ENCODE data around the gene ARHGEF5. TPM values are rescaled to one million over a fixed set of nuclear protein-coding genes. Genes with fewer than 3 reads are reported as not detected.

Gene ARHGEF5
- total and polyA plus RNA-seq, 2 of the 4 experiments (the other 2 are of a cell fraction), result under 0.01 to 0.19 TPM

GRCh38 chr7:144388950-144389349 lies 33.7 kb downstream of the ARHGEF5 start:
- H3K4ac ChIP-seq (ENCODE audit: low read depth, low read length), result no peak overlapping the region
- no peak overlapping the region for H2BK120ac ChIP-seq (ENCODE audit: low read depth, low read length)
- H4K20me1 ChIP-seq (ENCODE audit: insufficient read depth, low read length), result no peaks in the 10 kb centered on the region
- H2BK5ac ChIP-seq (ENCODE audit: low read depth, low read length, poor library complexity, severe bottlenecking), result no peak overlapping the region
- H4K91ac ChIP-seq (ENCODE audit: insufficient read depth, low read depth, low read length), result no peak overlapping the region
- H2AK5ac ChIP-seq (ENCODE audit: low read depth, low read length), result no peak overlapping the region
- H3K4me2 ChIP-seq (ENCODE audit: low read depth, low read length), result no peak overlapping the region
- no peak for TF ChIP-seq USF2 (IDR thresholded peaks at IDR 0.05; ENCODE audit: low read depth, low read length)
- TF ChIP-seq MAZ (IDR thresholded peaks at IDR 0.05; ENCODE audit: borderline replicate concordance, low read depth, low read length), result no peak
- TF ChIP-seq MXI1 (IDR thresholded peaks at IDR 0.05; ENCODE audit: borderline replicate concordance, low read depth, low read length), result no peak
- TF ChIP-seq FOS (IDR thresholded peaks at IDR 0.05; ENCODE audit: low read depth, low read length), result no peak
- TF ChIP-seq MAFK (IDR thresholded peaks at IDR 0.05; ENCODE audit: low read depth, low read length), result no peak
- TF ChIP-seq CEBPB (IDR thresholded peaks at IDR 0.05; ENCODE audit: low read depth, low read length), result no peak
- TF ChIP-seq NFE2L2 (IDR thresholded peaks at IDR 0.05; ENCODE audit: low read depth, low read length), result no peak
- no peak for TF ChIP-seq ELK1 (IDR thresholded peaks at IDR 0.05; ENCODE audit: borderline replicate concordance, low read depth, low read length)
- no peak for TF ChIP-seq SMC3 (IDR thresholded peaks at IDR 0.05; ENCODE audit: low read depth, low read length)
- no peak for TF ChIP-seq RCOR1 (IDR thresholded peaks at IDR 0.05; ENCODE audit: insufficient replicate concordance, low read length)
- TF ChIP-seq, protein P1, sequence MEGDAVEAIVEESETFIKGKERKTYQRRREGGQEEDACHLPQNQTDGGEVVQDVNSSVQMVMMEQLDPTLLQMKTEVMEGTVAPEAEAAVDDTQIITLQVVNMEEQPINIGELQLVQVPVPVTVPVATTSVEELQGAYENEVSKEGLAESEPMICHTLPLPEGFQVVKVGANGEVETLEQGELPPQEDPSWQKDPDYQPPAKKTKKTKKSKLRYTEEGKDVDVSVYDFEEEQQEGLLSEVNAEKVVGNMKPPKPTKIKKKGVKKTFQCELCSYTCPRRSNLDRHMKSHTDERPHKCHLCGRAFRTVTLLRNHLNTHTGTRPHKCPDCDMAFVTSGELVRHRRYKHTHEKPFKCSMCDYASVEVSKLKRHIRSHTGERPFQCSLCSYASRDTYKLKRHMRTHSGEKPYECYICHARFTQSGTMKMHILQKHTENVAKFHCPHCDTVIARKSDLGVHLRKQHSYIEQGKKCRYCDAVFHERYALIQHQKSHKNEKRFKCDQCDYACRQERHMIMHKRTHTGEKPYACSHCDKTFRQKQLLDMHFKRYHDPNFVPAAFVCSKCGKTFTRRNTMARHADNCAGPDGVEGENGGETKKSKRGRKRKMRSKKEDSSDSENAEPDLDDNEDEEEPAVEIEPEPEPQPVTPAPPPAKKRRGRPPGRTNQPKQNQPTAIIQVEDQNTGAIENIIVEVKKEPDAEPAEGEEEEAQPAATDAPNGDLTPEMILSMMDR (conservative IDR thresholded peaks at IDR 0.05; ENCODE audit: low read depth, low read length), result no peak
- TF ChIP-seq RFX5 (IDR thresholded peaks at IDR 0.05; ENCODE audit: low read depth, low read length), result no peak
- TF ChIP-seq RAD21 (IDR thresholded peaks at IDR 0.05; ENCODE audit: low read length), result no peak
- no peak for TF ChIP-seq POLR2A (IDR thresholded peaks at IDR 0.05; ENCODE audit: low read depth, low read length)
- TF ChIP-seq BHLHE40 (IDR thresholded peaks at IDR 0.05; ENCODE audit: low read depth, low read length), result no peak
- no peak overlapping the region for H2BK15ac ChIP-seq (ENCODE audit: low read depth, low read length)
- no peak overlapping the region for H3K14ac ChIP-seq (replicated peaks; ENCODE audit: low read depth, low read length)
- no peak overlapping the region for H4K5ac ChIP-seq (ENCODE audit: low read depth, low read length)
- CTCF ChIA-PET, result no interaction called here
- no peaks in the 10 kb centered on the region for H3K9me1 ChIP-seq (ENCODE audit: insufficient read depth, low read length)
- H3K56ac ChIP-seq (ENCODE audit: extremely low read depth, insufficient read depth, low read length), result no peak overlapping the region
- dilution Hi-C loops (cut with HindIII; ENCODE audit: low sequenced_read_pairs, unreplicated experiment), result no loop called here
- no peaks in the 10 kb centered on the region for H3K36me3 ChIP-seq (ENCODE audit: control insufficient read depth, insufficient read depth, low read length)
- H3K27me3 ChIP-seq (ENCODE audit: control insufficient read depth, insufficient read depth, low read length), result no peaks in the 10 kb centered on the region
- POLR2A ChIA-PET (ENCODE audit: unreplicated experiment), result no interaction called here
- no peak overlapping the region for H2AK9ac ChIP-seq (replicated peaks; ENCODE audit: low read depth, low read length, poor library complexity)
- H3K18ac ChIP-seq (ENCODE audit: low read depth, low read length), result no peak overlapping the region
- H3K79me1 ChIP-seq (ENCODE audit: low read depth in 1 of 2, low read length in 2 of 2), result no peaks in the 10 kb centered on the region
- no peak overlapping the region for H4K8ac ChIP-seq (ENCODE audit: low read depth in 2 of 2, low read length in 2 of 2)
- H3K4me3 ChIP-seq (ENCODE audit: insufficient read depth, low read depth, low read length), result no peak overlapping the region
- no peak overlapping the region for H3K23ac ChIP-seq (ENCODE audit: low read depth, low read length)
- intact Hi-C loops (cut with micrococcal nuclease), result no loop called here
- no peak overlapping the region for H3K27ac ChIP-seq (ENCODE audit: insufficient read depth, low read length)
- no TSS peak for BruUV-seq (replicated peaks)
- 0 out of 2 replicates have a peak, but pooled peaks cover 1% of the 10 kb centered on the region for H3K4me1 ChIP-seq (ENCODE audit: control insufficient read depth, insufficient read depth, low read length)
- no peak overlapping the region for H2BK20ac ChIP-seq (ENCODE audit: low read depth, low read length)
- DNase-seq, result no peak
- in situ Hi-C loops (cut with MboI; ENCODE audit: low sequenced_read_pairs), result loop anchor here (25.0 kb wide), 1 partner anchor 202 kb away; the partner anchor contains the start of genes ARHGEF35 and CTAGE4
- ATAC-seq (ENCODE audit: low read depth), result no peak
- no peaks in the 10 kb centered on the region for H3K9me3 ChIP-seq (ENCODE audit: control insufficient read depth, insufficient read depth, low read length)
- no peak overlapping the region for H2AFZ ChIP-seq (replicated peaks; ENCODE audit: low read length, poor library complexity)
- H3K9ac ChIP-seq (ENCODE audit: low read depth, low read length), result no peak overlapping the region
- WGBS, 2 experiments (ENCODE audit: extremely low coverage in 2 of 2, insufficient read length in 1 of 2), result no CpG with 5 or more reads among the region's 5 CpGs

Data from IMR-90 (cell line).